Activated naive CD4-positive, alpha-beta T cell treated with anti-CD3 and anti-CD28 coated beads, Interleukin-2, amount 50 U/mL, for 72 hours (primary cell): Measurements from ENCODE around the gene MARCHF3. TPM values are rescaled to one million over a fixed set of nuclear protein-coding genes. Genes with fewer than 3 reads are reported as not detected.
"Not testable (repeated sequence)": the region's sequence is repeated elsewhere in the genome, so short reads cannot be mapped to it uniquely, and the experiment has no call there.

ENCODE experiments used
- ATAC-seq, 2 donors: fragments of 150-1000 bp; cut with Tn5 transposase; 2 replicates each; pipeline ENCODE4 v1.10.0; 2021; ENCODE audit warnings: mild to moderate bottlenecking in 2 of 2, moderate library complexity in 2 of 2
- DNase-seq, 2 donors: peaks; one replicate each; pipeline ENCODE4 v3.0.0; 2021 to 2022; ENCODE audit warnings: low spot score in 2 of 2
- H3K27ac Mint-ChIP-seq, 2 donors: one replicate each; pipeline ENCODE4 v1.8.0; 2022; ENCODE audit warnings: mild to moderate bottlenecking in 2 of 2, mixed read lengths in 2 of 2
- H3K36me3 Mint-ChIP-seq, 2 donors: one replicate each; pipeline ENCODE4 v1.8.0; 2022; ENCODE audit warnings: mixed read lengths in 2 of 2
- H3K9me3 Mint-ChIP-seq, 2 donors: one replicate each; pipeline ENCODE4 v1.8.0; 2022; ENCODE audit warnings: mixed read lengths in 2 of 2
- total RNA-seq, 2 donors: library from RNA; stranded (reverse); gene quantifications; one replicate each; pipeline ENCODE4 v1.2.3, GENCODE V29; 2022

The MARCHF3 gene
- total RNA-seq, 2 donors from 2014 or later, result 4.8 to 10.5 TPM

GRCh38 chr5:127056896-127057295 is 26.5 kb upstream of the MARCHF3 start:
- DNase-seq (no peak), ATAC-seq (no peak)
- Mint-ChIP-seq H3K27ac (no peak overlapping the region), H3K9me3 (peaks cover 0 to 6% of the 10 kb centered on the region in 2 donors), H3K36me3 (peaks cover 19 to 26% of the 10 kb centered on the region in 2 donors)

- Mint-ChIP-seq H3K9me3 (peaks cover 0 to 6% of the 10 kb centered on the region in 2 donors), H3K36me3 (peaks cover 19 to 26% of the 10 kb centered on the region in 2 donors), H3K27ac (no peak overlapping the region)
- DNase-seq, result no peak
- no peak for ATAC-seq
Observed at GRCh38 chr5:127055880-127056653, 25.7 kb upstream of the MARCHF3 start.

GRCh38 chr5:127053551-127053950 is 23.2 kb upstream of the MARCHF3 start:
- peaks cover 16 to 26% of the 10 kb centered on the region in 2 donors for H3K36me3 Mint-ChIP-seq
- not testable (repeated sequence) for ATAC-seq, DNase-seq, H3K27ac Mint-ChIP-seq, H3K9me3 Mint-ChIP-seq

- ATAC-seq, result no peak
- peaks cover 0 to 6% of the 10 kb centered on the region in 2 donors for H3K9me3 Mint-ChIP-seq
- H3K36me3 Mint-ChIP-seq, result peaks cover 20 to 26% of the 10 kb centered on the region in 2 donors
- DNase-seq, result no peak
- no peak overlapping the region for H3K27ac Mint-ChIP-seq
Observed at GRCh38 chr5:127053049-127053448, 22.7 kb upstream of the MARCHF3 start.

- peaks cover 0 to 6% of the 10 kb centered on the region in 2 donors for H3K9me3 Mint-ChIP-seq
- H3K36me3 Mint-ChIP-seq, result peaks cover 20 to 22% of the 10 kb centered on the region in 2 donors
- ATAC-seq (no peak), DNase-seq (no peak)
- H3K27ac Mint-ChIP-seq, result peak overlapping the region in 1 of 2 donors; percentile 62
Observed at GRCh38 chr5:127051591-127051990, 21.2 kb upstream of the MARCHF3 start.

- DNase-seq, result no peak
- H3K36me3 Mint-ChIP-seq, result peaks cover 0 to 6% of the 10 kb centered on the region in 2 donors
- ATAC-seq, result no peak
- H3K27ac Mint-ChIP-seq, result no peak overlapping the region
- H3K9me3 Mint-ChIP-seq, result no peaks in the 10 kb centered on the region
Observed at GRCh38 chr5:127046343-127047072, 16.1 kb upstream of the MARCHF3 start.

- Mint-ChIP-seq H3K9me3 (no peaks in the 10 kb centered on the region), H3K27ac (no peak overlapping the region)
- ATAC-seq, result no peak
Observed at GRCh38 chr5:127042593-127042992, 12.2 kb upstream of the MARCHF3 start.

GRCh38 chr5:127041571-127041970 is 11.2 kb upstream of the MARCHF3 start:
- DNase-seq, result no peak
- Mint-ChIP-seq H3K9me3 (no peaks in the 10 kb centered on the region), H3K27ac (no peak overlapping the region), H3K36me3 (no peaks in the 10 kb centered on the region)
- ATAC-seq, result no peak

More at GRCh38 chr5:127042593-127042992, 12.2 kb upstream of the MARCHF3 start:
- H3K36me3 Mint-ChIP-seq, result no peaks in the 10 kb centered on the region
- no peak for DNase-seq

GRCh38 chr5:127040796-127041520 is 10.6 kb upstream of the MARCHF3 start:
- Mint-ChIP-seq H3K27ac (no peak overlapping the region), H3K36me3 (no peaks in the 10 kb centered on the region), H3K9me3 (no peaks in the 10 kb centered on the region)
- DNase-seq (no peak), ATAC-seq (no peak)

GRCh38 chr5:127038550-127038949 is 8.2 kb upstream of the MARCHF3 start:
- no peaks in the 10 kb centered on the region for H3K36me3 Mint-ChIP-seq
- DNase-seq (no peak), ATAC-seq (no peak)
- H3K9me3 Mint-ChIP-seq, result no peaks in the 10 kb centered on the region
- no peak overlapping the region for H3K27ac Mint-ChIP-seq

- Mint-ChIP-seq H3K36me3 (peaks cover 5% of the 10 kb centered on the region in 2 donors), H3K27ac (peak overlapping the region in 1 of 2 donors; percentile 86), H3K9me3 (no peaks in the 10 kb centered on the region)
- ATAC-seq (no peak), DNase-seq (no peak)
Observed at GRCh38 chr5:127031863-127032232, 1.5 kb upstream of the MARCHF3 start.

- DNase-seq, result peak; percentile 32 to 57
- Mint-ChIP-seq H3K27ac (peak overlapping the region; percentile 9 to 86), H3K9me3 (no peaks in the 10 kb centered on the region), H3K36me3 (peaks cover 5% of the 10 kb centered on the region in 2 donors)
- ATAC-seq, result peak in 1 of 2 donors; percentile 25
Observed at GRCh38 chr5:127031147-127031862, 947 bp upstream of the MARCHF3 start.

- DNase-seq, result peak; percentile 54 to 67
- H3K9me3 Mint-ChIP-seq, result no peaks in the 10 kb centered on the region
- ATAC-seq, result peak; percentile 7 to 23
- peak overlapping the region; percentile 84 to 86 for H3K27ac Mint-ChIP-seq
- peaks cover 5% of the 10 kb centered on the region in 2 donors for H3K36me3 Mint-ChIP-seq
Observed at GRCh38 chr5:127029581-127030258, 638 bp downstream of the MARCHF3 start.

GRCh38 chr5:127028822-127029457 is 1.4 kb downstream of the MARCHF3 start:
- Mint-ChIP-seq H3K36me3 (peaks cover 5% of the 10 kb centered on the region in 2 donors), H3K9me3 (no peaks in the 10 kb centered on the region), H3K27ac (peak overlapping the region in 1 of 2 donors; percentile 86)
- DNase-seq (no peak), ATAC-seq (no peak)

GRCh38 chr5:127027539-127027938 is 2.8 kb downstream of the MARCHF3 start:
- DNase-seq (no peak), ATAC-seq (no peak)
- Mint-ChIP-seq H3K36me3 (peaks cover 5% of the 10 kb centered on the region in 2 donors), H3K9me3 (no peaks in the 10 kb centered on the region), H3K27ac (no peak overlapping the region)
